ENCODE results near the gene FAM117B.

DNA sequence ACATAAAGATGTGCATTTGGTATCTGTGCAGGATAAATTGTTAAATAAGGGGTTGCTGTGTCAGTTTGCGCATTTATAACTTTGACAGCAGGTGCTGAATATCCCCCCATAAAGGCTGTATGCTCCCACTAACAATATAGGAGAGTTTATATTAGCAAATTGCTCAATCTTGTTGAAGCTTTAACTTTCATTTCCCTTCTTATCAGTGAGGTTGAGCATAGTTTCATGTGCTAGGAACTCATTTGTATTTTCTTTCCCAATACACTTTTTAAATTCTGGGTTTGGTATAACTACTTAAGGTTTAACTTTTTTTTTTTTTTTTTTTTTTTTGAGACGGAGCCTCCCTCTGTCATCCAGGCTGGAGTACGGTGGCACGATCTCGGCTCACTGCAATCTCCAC lies 89.0 kb downstream of the FAM117B start:
- TF ChIP-seq POLR2A (IDR thresholded peaks at IDR 0.05; ENCODE audit: low read length), result no peak
- no peak for TF ChIP-seq GATA1 (IDR thresholded peaks at IDR 0.05; ENCODE audit: low read depth, low read length)
